Uterus (tissue), 4 donors: ENCODE data around the gene ABHD10. TPM values are rescaled to one million over a fixed set of nuclear protein-coding genes. Genes with fewer than 3 reads are reported as not detected.

Experiments used
- DNase-seq, 2 donors: peaks; one replicate each; pipeline ENCODE4 v3.0.0-alpha.2; 2019 to 2020
- H3K27ac ChIP-seq, 2 donors: fragments of 200-600 bp; sonication (generic); 1 replicate in 1 of 2; 2 replicates in 1 of 2; pipeline ENCODE4 v1.5.1; 2016 to 2018
- H3K27me3 ChIP-seq, 2 donors: fragments of 200-600 bp; sonication (generic); one replicate each; pipeline ENCODE4 v1.5.1; 2018 to 2019; ENCODE audit warnings: control low read depth in 1 of 2
- H3K36me3 ChIP-seq, 2 donors: fragments of 200-600 bp; sonication (generic); one replicate each; pipeline ENCODE4 v1.5.1; 2019; ENCODE audit warnings: control low read depth in 1 of 2
- H3K4me1 ChIP-seq, 2 donors: fragments of 200-600 bp; sonication (generic); one replicate each; pipeline ENCODE4 v1.5.1; 2018 to 2019; ENCODE audit warnings: control low read depth in 1 of 2
- H3K4me3 ChIP-seq, 2 donors: fragments of 200-600 bp; sonication (generic); 1 replicate in 1 of 2; 2 replicates in 1 of 2; pipeline ENCODE4 v1.5.1; 2018 to 2019; ENCODE audit warnings: mild to moderate bottlenecking in 1 of 2
- H3K9me3 ChIP-seq, 2 donors: fragments of 200-600 bp; sonication (generic); one replicate each; pipeline ENCODE4 v1.5.1; 2019; ENCODE audit warnings: control low read depth in 1 of 2
- POLR2A ChIP-seq, 2 donors: fragments of 450-650 bp; IDR thresholded peaks; one replicate each; pipeline ENCODE4 v1.6.1; 2016; ENCODE audit warnings: antibody characterized with exemption in 2 of 2, mild to moderate bottlenecking in 1 of 2, moderate library complexity in 1 of 2
- intact Hi-C: fragments of 100-400 bp; cut with DNase I; formaldehyde crosslinking; loops from one replicate; pipeline ENCODE4 v1.15.1; 2023; ENCODE audit warnings: low total_unique reads
- total RNA-seq, 4 donors: library from RNA; depleted of rRNA in 3 of 4; stranded (reverse); fragments of >200 nt in 3 of 4; gene quantifications; one replicate each; pipeline versions ENCODE4 v1.1.0 to v1.2.4, GENCODE V29; 2014 to 2023
- TF ChIP-seq, protein P1 (sequence below), 4 experiments: fragments of 200-600 bp in 2 of 4; fragments of 450-650 bp in 2 of 4; sonication (generic) in 2 of 4; IDR thresholded peaks; one replicate each; pipeline ENCODE4 v1.5.1; 2016 to 2019; ENCODE audit warnings: antibody characterized with exemption in 4 of 4, mild to moderate bottlenecking in 2 of 4, moderate library complexity in 1 of 4
- donor health status: DM: yes; HTN: yes; CAD: no.

ABHD10 gene
- total RNA-seq, 4 donors from 2014 or later, result 25.6 to 74.1 (median 35.8) TPM

DNA sequence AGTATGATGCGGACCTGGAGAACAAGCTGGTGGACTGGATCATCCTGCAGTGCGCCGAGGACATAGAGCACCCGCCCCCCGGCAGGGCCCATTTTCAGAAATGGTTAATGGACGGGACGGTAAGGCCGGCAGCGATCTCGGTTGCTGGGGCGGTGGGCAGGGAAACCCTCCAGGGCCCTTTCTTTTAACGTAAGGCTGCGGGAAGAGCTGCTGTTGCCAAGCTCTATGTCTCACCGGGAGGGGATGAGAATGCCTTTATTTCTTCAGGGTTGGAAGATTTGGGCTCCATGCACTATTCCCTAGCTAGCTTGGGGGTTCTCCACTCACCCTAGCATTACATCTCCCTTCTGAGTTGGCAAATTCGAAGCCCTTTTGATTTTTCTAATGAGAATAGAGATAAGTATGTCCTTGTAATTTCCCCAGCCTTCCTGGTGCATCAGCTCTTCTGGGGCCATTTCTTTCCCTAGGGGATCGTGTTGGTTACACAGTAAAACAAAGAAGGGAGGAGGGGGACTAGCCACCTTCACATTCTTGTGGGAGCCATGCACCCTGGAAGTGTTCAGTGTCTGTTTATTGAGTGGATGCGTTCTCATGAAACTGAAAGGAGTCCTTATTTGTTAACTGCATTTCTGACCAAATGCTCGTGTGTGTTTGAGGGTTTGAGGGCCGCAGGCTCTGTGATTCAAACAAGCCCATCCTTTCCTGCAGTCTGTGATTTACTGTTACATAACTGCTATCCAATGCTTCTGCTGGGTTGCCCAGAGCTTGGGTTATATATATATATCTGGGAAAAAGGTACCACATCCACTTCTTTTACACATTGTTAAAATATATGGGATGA, 20.9 kb downstream of the ABHD10 start:
- Histone ChIP-seq H3K9me3 (no peaks in the 10 kb centered on the region), H3K27me3 (no peaks in the 10 kb centered on the region), H3K27ac (no peak overlapping the region), H3K36me3 (no peaks in the 10 kb centered on the region), H3K4me1 (peaks cover 0 to 4% of the 10 kb centered on the region in 2 donors), H3K4me3 (peak overlapping the region in 1 of 2 donors; percentile 25)
- intact Hi-C loops, result no loop called here
- TF ChIP-seq, protein P1, sequence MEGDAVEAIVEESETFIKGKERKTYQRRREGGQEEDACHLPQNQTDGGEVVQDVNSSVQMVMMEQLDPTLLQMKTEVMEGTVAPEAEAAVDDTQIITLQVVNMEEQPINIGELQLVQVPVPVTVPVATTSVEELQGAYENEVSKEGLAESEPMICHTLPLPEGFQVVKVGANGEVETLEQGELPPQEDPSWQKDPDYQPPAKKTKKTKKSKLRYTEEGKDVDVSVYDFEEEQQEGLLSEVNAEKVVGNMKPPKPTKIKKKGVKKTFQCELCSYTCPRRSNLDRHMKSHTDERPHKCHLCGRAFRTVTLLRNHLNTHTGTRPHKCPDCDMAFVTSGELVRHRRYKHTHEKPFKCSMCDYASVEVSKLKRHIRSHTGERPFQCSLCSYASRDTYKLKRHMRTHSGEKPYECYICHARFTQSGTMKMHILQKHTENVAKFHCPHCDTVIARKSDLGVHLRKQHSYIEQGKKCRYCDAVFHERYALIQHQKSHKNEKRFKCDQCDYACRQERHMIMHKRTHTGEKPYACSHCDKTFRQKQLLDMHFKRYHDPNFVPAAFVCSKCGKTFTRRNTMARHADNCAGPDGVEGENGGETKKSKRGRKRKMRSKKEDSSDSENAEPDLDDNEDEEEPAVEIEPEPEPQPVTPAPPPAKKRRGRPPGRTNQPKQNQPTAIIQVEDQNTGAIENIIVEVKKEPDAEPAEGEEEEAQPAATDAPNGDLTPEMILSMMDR (IDR thresholded peaks at IDR 0.05), result no peak
- DNase-seq, result no peak

DNA sequence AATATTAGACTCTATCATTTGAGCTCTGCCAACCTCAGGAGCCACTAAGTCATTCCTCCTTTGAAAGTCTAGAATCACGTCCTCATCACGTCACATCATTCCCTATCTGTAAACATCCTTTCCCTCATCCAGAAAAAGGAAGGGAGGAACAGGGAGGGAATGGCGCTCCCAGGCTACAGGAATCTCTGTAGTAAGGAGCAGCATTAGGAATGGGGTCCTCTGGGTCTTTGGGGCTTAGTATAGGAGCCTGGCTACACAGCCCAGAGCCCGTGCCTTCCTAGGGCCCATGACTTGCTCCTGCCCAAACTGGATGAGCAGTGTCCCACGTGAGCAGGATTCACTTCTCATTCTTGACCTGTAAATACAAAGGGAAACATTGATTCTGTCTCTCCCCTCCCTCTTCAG, 21.5 kb downstream of the ABHD10 start:
- intact Hi-C loops, result no loop called here
- Histone ChIP-seq H3K4me3 (no peak overlapping the region), H3K27me3 (no peaks in the 10 kb centered on the region), H3K9me3 (no peaks in the 10 kb centered on the region), H3K27ac (no peak overlapping the region), H3K4me1 (peaks cover 0 to 4% of the 10 kb centered on the region in 2 donors), H3K36me3 (no peaks in the 10 kb centered on the region)
- TF ChIP-seq POLR2A (IDR thresholded peaks at IDR 0.05), result no peak
- TF ChIP-seq, protein P1 (IDR thresholded peaks at IDR 0.05), result no peak
- DNase-seq, result no peak

- Histone ChIP-seq H3K4me3 (no peak overlapping the region), H3K27ac (no peak overlapping the region), H3K4me1 (peaks cover 0 to 4% of the 10 kb centered on the region in 2 donors), H3K27me3 (no peaks in the 10 kb centered on the region), H3K36me3 (no peaks in the 10 kb centered on the region), H3K9me3 (no peaks in the 10 kb centered on the region)
- DNase-seq, result no peak
- intact Hi-C loops, result no loop called here
- TF ChIP-seq POLR2A (IDR thresholded peaks at IDR 0.05), result no peak
- TF ChIP-seq, protein P1 (IDR thresholded peaks at IDR 0.05), result no peak
These were observed 22.1 kb downstream of the ABHD10 start for GRCh38 chr3:112000966-112001365.

DNA sequence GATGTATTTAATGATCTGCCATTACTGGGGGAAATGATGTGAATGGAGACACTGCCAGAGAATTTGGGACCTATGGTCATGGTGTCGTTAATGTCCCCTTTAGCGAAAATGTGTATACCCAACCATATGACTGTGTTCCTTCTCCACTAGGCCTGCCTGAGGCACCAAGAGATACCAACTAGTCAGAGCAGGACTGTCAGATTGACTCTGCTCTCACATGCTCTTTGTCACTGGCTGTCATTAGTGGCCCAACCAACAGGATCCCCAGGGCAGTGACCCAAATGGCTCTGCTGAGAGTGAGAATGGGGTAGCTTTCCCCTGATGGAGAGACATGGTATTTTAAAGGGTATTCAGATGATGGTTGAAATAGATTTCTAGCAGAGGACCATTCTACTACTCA, 22.7 kb downstream of the ABHD10 start:
- H3K4me3 ChIP-seq, result no peak overlapping the region
- no peak for TF ChIP-seq POLR2A (IDR thresholded peaks at IDR 0.05)
- TF ChIP-seq, protein P1 (IDR thresholded peaks at IDR 0.05), result no peak
- DNase-seq, result no peak
- peaks cover 0 to 4% of the 10 kb centered on the region in 2 donors for H3K4me1 ChIP-seq
- intact Hi-C loops, result no loop called here
- H3K27me3 ChIP-seq, result no peaks in the 10 kb centered on the region
- H3K36me3 ChIP-seq, result no peaks in the 10 kb centered on the region
- no peaks in the 10 kb centered on the region for H3K9me3 ChIP-seq
- no peak overlapping the region for H3K27ac ChIP-seq

DNA sequence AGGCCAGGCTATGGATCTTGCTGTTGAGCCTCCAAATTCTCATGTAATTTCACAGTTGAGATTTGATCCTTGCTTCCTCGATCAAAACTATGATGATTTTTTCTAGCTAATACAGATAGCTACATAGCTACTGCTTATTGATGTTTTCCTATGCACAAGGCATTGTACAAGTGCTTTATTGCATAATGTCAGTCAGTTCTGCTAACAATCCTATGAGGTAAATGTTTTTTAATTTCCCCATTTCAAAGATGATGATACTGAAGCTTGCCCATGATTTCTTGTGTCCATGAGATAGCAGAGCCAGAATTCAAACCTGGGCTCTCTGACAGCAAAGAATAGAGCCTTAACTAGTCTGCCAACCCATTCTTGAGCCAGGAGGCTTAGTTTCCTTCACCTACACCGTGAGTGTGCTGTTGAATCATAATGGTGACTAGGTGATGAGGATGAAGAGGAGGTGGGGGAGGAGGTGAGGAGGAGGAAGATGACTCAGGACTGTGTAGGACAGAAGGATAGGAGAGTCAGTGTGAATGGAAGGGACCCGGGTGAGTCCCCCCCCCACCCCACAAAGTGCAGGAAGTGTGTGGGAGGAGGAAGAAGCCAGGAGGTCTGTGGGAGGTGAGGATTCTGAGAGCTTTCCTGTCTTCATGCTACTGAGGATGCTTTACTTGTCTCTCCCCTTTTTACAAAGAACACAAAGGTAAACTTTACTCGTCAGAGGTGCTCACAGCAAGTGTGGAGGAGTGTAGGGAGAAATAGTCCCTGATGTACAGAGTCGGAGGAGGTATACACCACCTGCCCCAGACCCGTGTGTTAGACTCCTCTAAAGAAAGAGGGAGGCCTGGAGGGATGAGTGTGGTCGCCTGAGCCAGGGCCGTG, 23.5 kb downstream of the ABHD10 start:
- no peaks in the 10 kb centered on the region for H3K9me3 ChIP-seq
- H3K36me3 ChIP-seq, result no peaks in the 10 kb centered on the region
- no peak for TF ChIP-seq POLR2A (IDR thresholded peaks at IDR 0.05)
- TF ChIP-seq, protein P1 (IDR thresholded peaks at IDR 0.05), result no peak

More for the DNA sequence above, 23.5 kb downstream of the ABHD10 start:
- no peak overlapping the region for H3K27ac ChIP-seq
- intact Hi-C loops, result no loop called here
- peaks cover 0 to 4% of the 10 kb centered on the region in 2 donors for H3K4me1 ChIP-seq
- no peak for DNase-seq
- H3K27me3 ChIP-seq, result no peaks in the 10 kb centered on the region
- no peak overlapping the region for H3K4me3 ChIP-seq
